A204.1 (cell line): ENCODE data around the gene ANAPC16.
"Not testable (repeated sequence)": the region's sequence is repeated elsewhere in the genome, so short reads cannot be mapped to it uniquely, and the experiment has no call there.

Source experiments
- FAIRE-seq: peaks from 2 replicates; lab custom pipeline; 2012; peaks lifted over from hg19 to GRCh38; lab: Jason Lieb, UNC

ANAPC16 gene

DNA sequence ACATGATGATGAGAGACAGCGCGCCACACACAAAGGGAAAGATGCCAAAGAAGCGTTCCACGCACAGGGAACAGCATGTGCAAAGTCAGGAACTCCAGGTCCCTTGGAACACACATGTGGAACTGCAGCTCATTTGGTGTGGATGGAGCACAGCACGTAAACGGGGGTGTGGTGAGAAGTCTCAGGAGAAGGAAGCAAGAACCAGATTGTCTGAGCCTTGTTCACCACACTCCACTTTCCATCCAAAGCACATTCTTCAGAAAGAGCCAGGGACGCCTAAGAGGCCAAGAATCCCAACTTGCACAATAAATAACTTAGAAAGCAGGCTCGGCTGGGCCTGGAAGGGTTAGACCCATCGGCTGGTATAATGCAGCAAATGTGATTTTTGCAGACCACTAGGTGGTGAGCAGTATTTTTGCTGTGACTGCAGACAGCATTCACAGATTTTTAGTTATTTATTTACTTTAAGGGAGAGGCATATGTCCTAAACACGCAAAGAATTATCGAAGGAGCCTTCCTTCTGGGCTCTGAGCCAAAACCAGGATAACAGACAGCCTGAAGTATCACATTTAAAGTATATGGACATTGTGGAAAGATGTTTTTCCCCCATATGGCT lies 28.1 kb downstream of the ANAPC16 start:
- no peak for FAIRE-seq

DNA sequence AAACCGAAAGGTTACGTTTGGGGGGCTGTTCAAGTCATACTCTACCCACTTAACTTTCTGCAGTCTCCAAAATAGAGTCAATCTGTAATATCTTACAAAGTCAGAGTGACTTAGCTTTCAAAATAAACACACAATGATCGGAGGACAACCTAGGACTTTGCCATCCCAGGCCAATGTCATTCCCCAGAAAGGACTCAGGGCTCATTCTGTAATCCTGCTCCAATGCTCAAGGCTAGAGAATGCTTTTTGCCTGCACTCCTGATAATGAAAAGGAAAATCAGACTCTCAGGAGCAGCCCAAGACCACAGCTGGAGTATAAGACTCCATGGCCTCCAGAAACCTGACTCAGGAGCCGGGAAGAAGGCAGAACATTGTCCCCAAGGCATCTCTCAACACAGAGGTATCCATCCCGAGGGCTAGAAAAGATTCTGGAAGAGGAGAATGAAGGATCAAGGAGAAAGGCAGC lies 28.8 kb downstream of the ANAPC16 start:
- no peak for FAIRE-seq

DNA sequence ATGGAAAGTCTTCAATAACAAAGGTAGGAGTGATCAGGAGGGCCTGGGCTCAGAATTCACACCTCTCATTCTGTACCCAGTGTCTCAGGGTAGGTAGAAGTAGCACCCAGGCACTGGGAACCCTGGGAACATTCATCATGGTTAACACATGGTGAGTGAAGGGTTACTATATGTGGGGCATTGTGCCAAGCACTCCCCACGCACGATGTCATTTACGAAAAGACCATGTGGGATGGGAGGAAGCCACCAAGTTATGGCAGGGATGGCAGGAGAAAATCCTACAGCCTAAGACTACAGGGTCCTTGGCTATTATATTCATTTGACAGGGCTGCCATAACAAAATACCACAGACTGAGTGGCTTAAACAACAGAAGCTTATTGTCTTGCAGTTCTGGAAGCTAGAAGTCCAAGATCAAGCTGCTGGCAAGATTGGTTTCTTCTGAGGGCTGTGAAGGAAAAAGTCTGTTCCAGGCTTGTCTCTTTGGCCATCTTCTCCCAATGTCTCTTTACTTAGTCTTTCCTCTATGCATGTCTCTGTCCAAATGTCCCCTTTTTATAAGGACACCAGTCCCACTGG lies 30.2 kb downstream of the ANAPC16 start:
- FAIRE-seq: no peak

DNA sequence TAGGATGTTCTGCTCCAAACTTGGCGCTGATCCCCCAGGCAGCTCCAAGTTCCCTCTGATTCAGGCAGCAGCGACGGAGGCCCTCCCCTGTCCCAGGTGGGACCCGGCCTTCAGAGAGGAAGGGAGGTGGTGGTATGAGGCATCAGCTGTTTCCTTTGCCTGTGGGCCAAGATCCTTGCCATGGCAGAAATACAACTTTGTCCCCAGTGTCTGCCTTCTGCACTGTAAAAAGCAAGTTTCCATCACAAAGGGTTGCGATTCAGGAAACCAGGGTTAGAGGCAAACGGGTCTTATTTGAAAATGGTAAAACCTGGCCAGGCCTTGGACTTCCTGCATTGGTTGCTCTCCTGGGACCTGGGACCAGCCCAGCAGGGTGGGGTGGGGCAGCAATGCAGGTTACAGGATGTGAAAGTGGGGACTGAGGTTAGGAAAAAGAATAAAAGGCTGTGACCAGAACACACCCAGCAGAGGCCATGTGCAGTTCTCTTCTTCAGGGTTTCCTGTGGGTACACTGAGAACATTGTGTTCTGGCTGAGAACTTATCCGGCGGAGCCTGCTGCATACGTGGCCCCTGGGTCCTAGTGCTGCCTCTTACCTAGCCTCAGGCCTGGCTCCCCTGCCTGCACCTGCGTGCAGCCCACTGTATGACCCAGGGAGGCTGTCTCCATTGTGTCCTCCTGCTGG lies 32.8 kb downstream of the ANAPC16 start:
- FAIRE-seq: no peak

DNA sequence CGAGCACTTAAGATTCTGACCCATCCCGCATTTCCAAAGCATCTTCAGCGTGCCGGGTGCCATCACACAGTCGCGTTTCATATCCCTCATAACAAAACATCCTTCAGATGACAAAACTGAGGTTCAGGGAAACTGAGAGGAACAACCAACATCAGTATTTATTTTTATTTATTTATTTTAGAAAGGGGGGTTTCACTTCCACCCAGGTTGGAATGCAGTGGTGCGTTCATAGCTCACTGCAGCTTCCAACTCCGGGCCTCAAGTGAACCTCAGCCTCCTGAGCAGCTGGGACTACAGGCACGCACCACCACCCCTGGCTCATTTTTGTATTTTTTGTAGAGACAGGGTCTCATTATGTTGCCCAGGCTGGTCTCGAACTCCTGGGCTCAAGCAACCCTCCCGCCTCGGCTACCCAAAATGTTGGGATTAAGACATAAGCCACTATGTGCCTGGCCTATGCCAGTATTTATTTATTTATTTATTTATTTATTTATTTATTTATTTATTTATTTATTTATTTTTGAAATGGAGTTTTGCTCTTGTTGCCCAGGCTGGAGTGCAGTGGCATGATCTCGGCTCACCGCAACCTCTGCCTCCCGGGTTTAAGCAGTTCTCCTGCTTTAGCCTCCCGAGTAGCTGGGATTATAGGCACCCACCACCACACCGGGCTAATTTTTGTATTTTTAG lies 33.5 kb downstream of the ANAPC16 start:
- not testable (repeated sequence) for FAIRE-seq

DNA sequence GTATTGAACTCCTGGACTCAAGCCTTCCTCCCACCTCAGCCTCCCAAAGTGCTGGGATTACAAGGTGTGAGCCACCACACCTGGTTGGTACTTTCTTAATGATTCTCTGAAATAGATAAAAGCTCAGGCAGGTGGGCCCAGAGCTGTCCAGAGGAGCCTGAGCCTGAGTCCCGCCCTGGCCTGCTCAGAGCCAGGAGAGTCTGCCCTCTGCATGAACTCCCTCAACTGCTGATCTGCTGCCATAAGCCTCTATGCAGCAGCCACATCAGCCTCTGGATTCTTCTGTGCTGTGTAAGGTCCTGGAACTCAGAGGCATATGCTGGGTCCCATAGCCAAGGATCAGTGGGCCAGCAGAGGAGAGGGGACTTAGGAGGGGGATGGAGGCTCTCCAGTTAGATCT lies 34.9 kb downstream of the ANAPC16 start:
- FAIRE-seq: no peak

DNA sequence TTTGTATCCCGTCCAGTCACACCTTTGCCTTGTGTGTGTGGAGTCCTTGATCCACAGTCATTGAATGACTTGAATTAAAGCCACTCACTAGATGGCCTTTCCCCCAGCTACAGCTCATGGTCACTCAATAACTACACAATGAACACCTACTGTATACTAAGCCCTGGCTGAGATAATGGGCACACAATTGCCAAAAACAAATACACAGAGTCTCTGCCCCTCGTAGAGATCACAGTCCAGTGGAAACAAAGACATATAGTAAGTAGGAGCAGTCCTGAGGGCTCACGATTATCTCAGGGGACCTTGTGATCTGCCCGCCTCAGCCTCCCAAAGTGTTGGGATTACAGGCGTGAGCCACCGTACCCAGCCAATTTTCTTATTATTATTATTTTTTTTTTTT lies 35.8 kb downstream of the ANAPC16 start:
- FAIRE-seq: no peak

DNA sequence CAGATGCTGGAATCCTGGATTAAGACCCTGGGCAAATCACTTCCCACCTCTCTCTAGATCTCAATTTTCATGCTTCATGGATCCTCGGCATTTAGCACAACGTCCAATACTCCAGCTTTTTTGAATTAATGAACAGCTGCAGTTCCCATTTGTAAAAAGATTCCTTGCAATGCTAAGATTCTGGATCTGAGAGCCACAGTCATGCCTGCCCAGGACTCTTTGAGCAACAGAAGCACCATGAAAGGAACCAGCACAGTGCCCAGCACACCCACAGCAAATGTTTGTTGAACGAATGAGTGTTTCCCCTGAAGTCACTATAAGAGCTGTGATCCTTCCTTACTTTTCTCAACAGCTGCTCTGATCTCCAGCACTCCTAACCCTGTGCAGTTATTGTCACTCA lies 37.2 kb downstream of the ANAPC16 start:
- FAIRE-seq: no peak

DNA sequence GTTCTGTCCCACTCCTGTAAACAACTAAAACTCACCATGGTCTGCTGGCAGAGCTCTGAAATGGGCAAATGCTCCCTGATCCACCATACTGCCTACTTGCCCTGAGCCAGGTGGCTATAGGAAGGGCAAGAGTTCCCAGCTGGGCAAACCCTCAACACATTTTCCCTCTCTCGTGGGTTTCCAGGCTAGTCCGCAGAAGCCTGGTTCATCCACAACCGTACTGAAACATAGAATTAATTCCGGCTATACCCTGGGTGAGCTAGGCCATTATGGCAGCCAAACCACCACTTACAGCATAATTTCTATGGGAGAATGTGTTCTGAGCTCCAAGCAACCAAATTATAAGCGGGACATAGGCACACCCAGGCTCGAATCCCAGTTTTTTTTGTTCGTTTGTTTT lies 37.8 kb downstream of the ANAPC16 start:
- FAIRE-seq: no peak

DNA sequence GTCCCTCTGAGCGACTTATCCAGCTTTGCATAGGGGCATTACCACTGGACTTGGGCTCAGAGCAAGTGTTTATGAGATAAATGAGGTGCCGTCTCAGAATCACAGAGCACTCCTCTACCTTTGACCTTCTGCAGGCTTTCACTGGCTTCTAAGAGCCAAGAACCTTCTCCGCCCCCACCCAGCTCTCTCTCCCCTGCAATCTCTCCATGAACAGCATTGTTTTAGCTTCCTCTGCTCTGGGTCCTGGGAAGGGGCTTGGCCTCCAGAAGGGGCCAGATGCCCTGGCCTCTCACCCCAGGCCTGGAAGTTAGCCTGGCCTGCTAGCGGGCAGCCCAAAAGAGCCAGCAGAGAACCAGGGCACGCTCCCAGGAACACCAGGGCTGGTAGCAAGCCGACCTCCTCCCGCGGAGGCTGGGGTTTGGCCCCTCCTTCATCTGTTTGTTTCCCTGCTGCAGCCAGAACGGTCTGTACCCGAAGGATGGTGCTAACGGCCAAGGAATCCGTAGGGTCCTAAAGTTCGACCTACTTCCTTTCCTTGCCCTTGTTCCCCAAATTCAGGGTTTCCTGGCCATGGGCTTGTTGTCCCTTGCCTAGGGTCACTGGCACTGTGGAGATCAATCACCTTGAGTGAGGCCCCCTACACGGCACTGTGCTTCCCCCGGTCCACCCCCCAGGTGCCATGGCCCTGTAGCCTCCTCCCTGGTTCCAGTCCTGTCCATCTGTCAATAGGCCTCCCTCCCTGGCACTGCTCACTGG lies 39.2 kb downstream of the ANAPC16 start:
- no peak for FAIRE-seq

DNA sequence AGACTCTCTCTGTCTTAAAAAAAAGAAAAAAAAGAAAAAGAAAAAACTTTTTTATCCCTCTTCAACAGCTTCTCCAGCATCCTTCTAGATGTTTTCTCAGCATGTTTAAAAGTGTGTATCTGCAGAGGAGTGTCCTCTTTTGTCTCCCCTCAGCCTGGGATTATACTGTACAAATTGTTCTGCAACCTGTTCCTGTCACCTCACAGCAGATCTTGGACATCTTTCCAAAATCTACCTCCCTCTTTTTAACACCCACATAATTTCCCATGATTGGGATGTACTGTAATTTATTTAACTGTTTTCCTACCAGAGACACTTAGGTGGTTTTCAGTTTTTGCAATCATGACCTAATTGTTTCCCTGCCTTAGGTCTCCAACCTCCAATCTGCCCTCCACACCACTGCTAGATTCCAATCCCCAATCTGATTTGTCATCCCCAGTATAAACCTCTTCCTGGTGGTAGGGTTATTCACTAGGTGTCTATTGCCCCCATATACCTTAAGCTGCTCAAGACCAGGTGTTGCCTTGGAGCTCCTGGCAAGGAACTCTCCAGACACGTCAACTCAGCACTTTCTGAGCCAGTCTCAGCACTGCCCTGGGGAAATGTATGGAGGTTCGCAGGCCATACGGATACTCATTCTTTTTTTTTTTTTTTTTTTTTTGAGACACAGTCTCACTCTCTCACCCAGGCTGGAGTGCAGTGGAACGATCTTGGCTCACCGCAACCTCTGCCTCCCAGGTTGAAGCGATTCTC lies 40.3 kb downstream of the ANAPC16 start:
- no peak for FAIRE-seq

DNA sequence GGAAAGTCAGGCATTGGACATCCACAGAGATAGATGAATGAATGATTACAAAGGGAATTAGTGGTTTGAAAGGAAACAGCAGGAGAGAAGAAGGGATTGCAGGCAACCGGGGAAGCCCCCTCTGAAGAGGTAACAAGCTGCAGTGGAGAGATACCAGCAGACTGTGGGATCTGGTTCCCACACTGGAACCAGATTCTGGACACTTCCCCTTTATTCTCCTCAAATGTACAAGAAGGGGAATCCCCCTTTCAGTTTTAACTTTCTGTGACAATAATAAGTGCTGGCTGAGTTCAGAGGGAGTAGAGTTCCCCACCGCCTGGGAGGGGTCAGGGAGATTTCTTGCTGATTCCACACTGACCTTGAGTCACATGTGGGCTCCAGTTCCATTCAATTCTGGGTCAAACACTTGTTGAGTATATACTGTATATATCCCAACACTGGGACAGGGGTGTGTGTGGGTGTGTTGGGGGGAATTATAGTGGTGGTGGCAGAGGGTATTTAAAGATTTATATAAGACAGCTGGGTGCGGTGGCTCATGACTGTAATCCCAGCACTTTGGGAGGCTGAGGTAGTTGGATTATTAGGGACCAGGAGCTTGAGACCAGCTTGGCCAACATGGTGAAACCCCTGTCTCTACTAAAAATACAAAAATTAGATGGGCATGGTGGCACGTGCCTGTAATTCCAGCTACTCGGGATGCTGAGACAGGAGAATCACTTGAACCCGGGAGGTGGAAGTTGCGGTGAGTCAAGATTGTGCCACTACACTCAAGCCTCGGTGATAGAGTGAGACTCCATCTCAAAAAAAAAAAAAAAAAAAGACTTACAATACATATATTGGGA lies 41.5 kb downstream of the ANAPC16 start:
- FAIRE-seq: no peak

DNA sequence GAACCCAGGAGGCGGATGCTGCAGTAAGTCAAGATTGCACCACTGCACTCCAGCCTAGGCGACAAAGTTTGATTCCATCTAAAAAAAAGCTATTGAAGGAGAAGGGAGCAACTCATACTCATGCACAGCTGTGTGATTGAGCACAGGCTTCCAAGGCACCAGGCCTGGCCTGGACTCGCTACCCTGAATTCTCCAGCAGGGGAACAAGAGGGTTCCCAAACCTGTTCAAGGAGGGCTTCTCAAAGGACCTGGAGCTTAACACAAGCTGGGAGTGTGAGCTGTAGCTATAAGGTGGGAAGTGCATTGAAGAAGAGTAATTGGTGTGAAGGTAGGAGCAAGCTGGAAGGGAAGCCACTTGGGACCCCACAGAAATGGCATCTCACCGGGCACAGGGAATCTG lies 42.8 kb downstream of the ANAPC16 start:
- no peak for FAIRE-seq

DNA sequence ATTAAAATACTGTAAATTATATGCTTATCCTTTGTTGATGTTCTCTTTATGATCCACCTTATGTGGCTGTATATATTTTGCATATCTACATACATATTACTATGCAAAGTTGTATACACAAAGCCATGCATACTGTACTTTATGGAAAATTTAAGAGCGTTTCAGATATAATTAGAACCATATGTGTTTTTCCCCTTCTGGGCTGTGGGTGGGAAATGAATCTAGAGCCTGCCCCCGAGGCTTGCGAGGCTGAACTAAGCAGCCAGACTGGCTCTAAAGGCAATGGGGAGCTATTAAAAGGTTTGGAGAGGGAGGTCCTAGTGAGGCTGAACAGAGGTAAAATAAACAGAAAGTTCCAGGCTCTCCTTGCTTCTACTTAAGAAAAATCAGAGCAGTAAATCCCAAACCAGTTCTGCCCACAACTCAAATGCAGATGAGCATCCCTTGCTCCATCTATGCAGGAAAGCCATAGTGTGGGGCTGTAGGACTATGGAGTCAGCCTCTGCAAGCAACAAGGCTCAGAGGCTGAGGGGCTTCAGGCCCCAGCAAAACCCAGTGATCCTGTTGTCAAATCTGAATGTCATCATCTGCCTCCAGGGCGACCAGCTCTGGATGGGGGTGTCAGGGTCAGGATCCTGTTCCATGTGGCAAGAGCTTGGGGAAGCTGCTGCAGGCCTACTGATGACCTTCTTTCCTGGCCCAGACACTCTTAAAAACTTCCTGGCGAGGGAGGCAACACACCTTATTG lies 43.9 kb downstream of the ANAPC16 start:
- FAIRE-seq: no peak

DNA sequence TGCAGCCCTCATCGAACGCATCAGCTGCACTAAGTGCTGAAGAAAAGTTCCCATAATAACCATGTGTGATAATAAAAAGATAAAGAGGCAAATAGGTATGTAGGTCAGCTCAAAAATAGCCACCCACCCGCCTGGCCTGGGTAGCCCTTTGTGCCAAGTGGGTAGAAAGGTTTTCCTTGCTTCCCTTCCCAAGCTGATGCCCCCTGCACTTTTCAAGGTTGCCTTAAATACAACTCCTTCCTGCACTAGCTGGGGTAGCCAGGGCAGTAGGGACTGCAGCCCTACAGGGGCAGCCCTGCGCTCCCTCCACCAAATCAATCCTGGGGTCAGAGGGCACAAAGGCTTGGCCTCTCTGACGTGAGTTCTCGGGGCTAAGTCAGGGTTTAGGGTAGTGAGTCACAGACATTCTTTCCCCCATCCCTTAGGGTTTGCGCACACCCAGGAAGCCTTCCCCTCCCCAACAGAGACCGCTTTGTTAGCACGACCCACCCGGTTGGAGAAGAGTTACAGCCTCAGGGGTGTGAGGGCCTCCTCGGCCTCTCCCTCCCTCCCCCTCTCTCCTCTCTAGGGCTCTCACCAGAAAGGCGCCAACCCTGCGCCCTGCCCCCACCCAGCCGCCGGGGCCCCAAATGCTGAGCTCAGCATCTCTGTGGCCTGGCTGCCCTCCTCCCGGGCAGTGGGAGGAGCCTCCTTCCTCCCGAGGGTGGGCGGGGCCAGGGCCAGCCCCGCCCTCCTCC lies 44.6 kb downstream of the ANAPC16 start:
- no peak for FAIRE-seq

DNA sequence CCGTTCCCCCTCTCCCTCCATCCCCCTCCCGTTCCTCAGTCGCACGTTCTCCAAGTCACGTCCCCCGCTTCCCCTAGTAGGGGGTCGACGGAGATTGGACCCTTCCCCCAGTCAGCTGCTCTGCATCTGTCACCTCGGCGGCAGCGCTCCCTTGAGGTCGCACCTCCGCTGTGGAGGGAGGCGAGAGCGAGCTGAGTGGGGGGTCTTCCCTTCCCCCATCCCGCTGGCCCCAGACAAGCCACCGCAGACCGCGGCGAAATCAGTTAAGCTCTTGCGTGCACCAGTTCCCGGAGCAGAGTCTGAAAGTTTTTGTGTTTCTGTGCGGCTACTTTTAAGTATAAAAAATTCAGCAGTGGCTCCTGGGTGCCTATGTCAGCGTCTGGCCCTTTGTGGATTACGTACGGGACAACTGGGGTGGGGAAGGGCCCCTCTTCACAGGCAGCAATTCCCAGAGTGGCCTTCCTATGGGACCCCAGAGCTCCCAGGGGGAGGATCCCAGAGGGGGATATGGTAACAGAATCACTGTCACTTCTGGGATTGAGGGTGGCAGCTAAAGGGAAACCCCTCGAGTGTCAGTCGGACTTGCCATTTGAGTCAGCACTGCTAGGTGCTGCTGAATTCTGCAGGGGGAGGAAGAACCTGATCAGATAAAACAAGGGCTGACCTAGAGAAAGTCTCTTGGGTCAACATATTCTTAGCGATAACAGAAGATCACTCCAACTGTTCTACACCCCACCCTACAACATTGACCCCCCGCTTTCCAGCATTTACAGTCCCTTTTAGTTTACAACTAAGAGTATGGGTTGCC lies 45.4 kb downstream of the ANAPC16 start:
- no peak for FAIRE-seq

DNA sequence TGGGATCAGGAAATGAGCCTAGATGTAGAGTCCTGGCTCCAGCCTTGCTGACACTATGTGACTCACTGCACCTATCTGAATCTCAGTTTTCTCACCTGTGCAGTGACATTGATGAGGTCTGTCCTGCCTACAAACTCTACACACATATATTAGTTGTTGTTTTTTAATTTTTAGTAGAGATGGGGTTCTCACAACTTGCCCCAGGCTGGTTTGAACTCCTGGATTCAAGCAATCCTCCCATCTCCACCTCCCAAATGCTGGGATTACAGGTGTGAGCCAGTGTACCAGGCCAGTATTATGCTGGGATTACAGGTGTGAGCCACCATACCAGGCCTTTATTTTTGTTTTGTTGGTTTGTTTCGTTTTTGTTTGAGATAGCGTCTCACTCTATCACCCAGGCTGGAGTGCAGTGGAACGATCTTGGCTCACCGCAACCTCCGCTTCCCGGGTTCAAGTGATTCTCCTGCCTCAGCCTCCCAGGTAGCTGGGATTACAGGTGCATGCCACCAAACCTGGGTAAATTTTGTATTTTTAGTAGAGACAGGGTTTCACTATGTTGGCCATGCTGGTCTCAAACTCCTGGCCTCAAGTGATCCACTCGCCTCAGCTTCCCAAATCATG lies 46.1 kb downstream of the ANAPC16 start:
- no peak for FAIRE-seq

DNA sequence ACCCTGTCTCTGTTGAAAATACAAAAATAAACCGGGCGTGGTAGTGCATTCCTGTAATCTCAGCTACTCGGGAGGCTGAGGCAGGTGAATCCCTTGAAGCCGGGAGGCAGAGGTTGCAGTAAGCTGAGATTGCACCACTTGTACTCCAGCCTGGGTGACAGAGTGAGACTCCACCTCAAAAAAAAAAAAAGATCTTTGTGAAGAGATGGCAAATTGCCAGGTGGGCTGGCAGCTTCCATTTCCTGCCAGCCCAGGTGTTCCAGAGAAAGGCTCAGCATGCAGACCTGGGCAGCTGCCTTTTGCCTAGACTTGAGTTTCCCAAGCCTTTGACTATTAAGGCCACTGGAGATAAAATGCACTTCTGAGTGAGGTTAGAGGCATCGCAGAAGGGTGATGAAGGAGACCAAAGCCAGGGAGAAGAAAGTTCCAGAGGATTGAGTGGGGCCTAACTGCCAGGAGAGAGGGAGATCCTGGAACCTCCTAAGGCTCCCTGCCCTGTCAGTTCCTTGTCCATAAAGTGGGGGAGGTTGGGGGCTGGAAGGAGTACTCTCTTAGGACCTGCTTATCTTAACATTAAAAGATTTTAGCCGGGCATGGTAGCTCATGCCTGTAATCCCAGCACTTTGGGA lies 47.9 kb downstream of the ANAPC16 start:
- no peak for FAIRE-seq
